Measurements from ENCODE around the gene PRPF38B. TPM values are rescaled to one million over a fixed set of nuclear protein-coding genes. Genes with fewer than 3 reads are reported as not detected.
A peak's percentile ranks its signal among the peaks of the same experiment; 100 is the strongest.

PRPF38B gene
- total and polyA plus RNA-seq, 9 of the 15 experiments (the other 6 are each of a cell fraction or from before 2014, with no cell fraction given): 25.3 to 85.5 (median 66.4) TPM

DNA sequence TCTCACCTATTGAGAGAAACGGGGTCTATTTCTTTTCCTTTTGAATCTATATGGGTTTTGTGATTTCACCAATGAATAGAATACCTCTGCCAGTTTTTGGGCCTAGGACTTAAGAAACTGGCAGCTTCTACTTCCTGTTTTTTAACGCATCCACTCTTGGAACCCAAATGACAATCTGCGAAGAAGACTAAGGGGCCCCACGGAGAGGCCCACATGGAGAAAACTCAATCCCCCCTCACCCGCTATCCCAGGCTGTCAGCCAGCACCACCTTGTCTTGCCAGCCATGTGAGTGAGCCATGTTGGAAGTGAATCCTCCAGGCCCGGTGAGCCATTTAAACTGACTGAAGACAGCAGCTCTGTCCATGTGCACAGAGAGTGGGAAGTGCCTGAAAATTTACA is 27.6 kb upstream of the PRPF38B start:
- Histone ChIP-seq H4K20me1 (replicated peaks; ENCODE audit: control insufficient read depth, insufficient read depth, low read length) (no peaks in the 10 kb centered on the region), H3K27ac (ENCODE audit: extremely low read depth, low read depth, low read length) (no peak overlapping the region), H3K4me2 (ENCODE audit: insufficient read depth, low read length) (no peak overlapping the region), H3K9me3 (replicated peaks; ENCODE audit: control insufficient read depth, insufficient read depth, low read depth, low read length) (no peaks in the 10 kb centered on the region), H3K27me3 (ENCODE audit: control insufficient read depth in 2 of 2, insufficient read depth in 2 of 2, low read length in 2 of 2) (no peaks in the 10 kb centered on the region), H3K79me2 (ENCODE audit: control insufficient read depth, insufficient read depth, low read length) (no peaks in the 10 kb centered on the region), H3K4me1 (replicated peaks in 1 of 2; ENCODE audit: control insufficient read depth in 2 of 2, insufficient read depth in 2 of 2, low read length in 2 of 2) (no peaks in the 10 kb centered on the region), H3K9me1 (ENCODE audit: control insufficient read depth, insufficient read depth, low read length) (no peaks in the 10 kb centered on the region), H3K36me3 (ENCODE audit: control insufficient read depth, insufficient read depth, low read length) (no peaks in the 10 kb centered on the region), H2AFZ (ENCODE audit: low read depth, low read length) (peak overlapping the region; percentile 64), H3K9ac (ENCODE audit: insufficient read depth in 1 of 2, low read depth in 2 of 2, low read length in 2 of 2) (peak overlapping the region in 1 of 2 experiments; percentile 37; a peak in 1 of 4 replicates), H3K4me3 (no peak overlapping the region)
- POLR2A ChIA-PET: interaction anchor here (0.6 kb wide), 1 partner anchor 32 kb away, joined by 3 read pairs; no protein-coding TSS in a partner anchor
- in situ Hi-C loops (cut with MboI) (no loop called here), intact Hi-C loops (cut with micrococcal nuclease) (no loop called here)
- WGBS (ENCODE audit: insufficient coverage, low coverage, missing lambda C conversion rate): 54% methylated on average over 6 of the region's 6 CpGs
- CTCF ChIA-PET (ENCODE audit: low intra/inter-chr PET ratio): no interaction called here
- FAIRE-seq (no peak), DNase-seq (ENCODE audit: extremely low read depth in 1 of 4, low spot score in 3 of 4) (no peak), ATAC-seq (peak; percentile 44)
- no peak for TF ChIP-seq MCM5 (IDR thresholded peaks at IDR 0.05; ENCODE audit: low read depth)
- TF ChIP-seq ZNF277 (CRISPR knock-in tag; IDR thresholded peaks at IDR 0.05; ENCODE audit: borderline replicate concordance): no peak
- no peak for TF ChIP-seq TAL1 (IDR thresholded peaks at IDR 0.05)
- no peak for TF ChIP-seq NFATC3 (IDR thresholded peaks at IDR 0.05)
- no peak for TF ChIP-seq MCM2 (IDR thresholded peaks at IDR 0.05; ENCODE audit: low read depth)
- no peak for TF ChIP-seq LCOR (CRISPR knock-in tag; IDR thresholded peaks at IDR 0.05)
- TF ChIP-seq, protein P1, sequence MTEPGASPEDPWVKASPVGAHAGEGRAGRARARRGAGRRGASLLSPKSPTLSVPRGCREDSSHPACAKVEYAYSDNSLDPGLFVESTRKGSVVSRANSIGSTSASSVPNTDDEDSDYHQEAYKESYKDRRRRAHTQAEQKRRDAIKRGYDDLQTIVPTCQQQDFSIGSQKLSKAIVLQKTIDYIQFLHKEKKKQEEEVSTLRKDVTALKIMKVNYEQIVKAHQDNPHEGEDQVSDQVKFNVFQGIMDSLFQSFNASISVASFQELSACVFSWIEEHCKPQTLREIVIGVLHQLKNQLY (CRISPR knock-in tag; conservative IDR thresholded peaks at IDR 0.05): no peak
- no peak for TF ChIP-seq NKRF (IDR thresholded peaks at IDR 0.05; ENCODE audit: borderline replicate concordance)
- TF ChIP-seq PCBP2 (IDR thresholded peaks at IDR 0.05; ENCODE audit: low read depth, low read length, poor library complexity, severe bottlenecking): no peak
- TF ChIP-seq CHAMP1 (IDR thresholded peaks at IDR 0.05): no peak
- no peak for TF ChIP-seq ZKSCAN8 (CRISPR knock-in tag; IDR thresholded peaks at IDR 0.05)
- TF ChIP-seq HMG20A (CRISPR knock-in tag; conservative IDR thresholded peaks at IDR 0.05): no peak
- TF ChIP-seq NCOA6 (IDR thresholded peaks at IDR 0.05): no peak
- no TSS peak for BruUV-seq (replicated peaks)

Data from K562 (cell line).